Measurements from ENCODE around the gene CAPN3. TPM values are rescaled to one million over a fixed set of nuclear protein-coding genes. Genes with fewer than 3 reads are reported as not detected.

The CAPN3 gene
- total RNA-seq, 1 donor from 2014 or later = 1.8 TPM

DNA sequence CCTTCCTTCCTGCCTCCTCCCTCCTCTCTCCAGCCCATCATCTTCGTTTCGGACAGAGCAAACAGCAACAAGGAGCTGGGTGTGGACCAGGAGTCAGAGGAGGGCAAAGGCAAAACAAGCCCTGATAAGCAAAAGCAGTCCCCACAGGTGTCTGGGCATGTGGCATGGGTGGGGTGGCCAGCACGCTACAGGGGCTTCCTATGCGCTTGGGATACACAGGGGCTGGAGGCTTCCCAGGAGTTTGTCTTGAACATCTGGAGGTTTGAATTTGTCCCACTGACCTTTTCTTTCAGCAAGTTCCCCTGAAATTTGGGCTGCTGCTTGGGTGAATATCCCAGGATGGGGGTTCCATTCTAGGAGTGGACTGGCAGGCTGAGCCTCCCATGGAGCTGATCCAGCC lies 48.9 kb downstream of the CAPN3 start:
- Mint-ChIP-seq H3K4me1 (ENCODE audit: low read depth, unreplicated experiment) (no peaks in the 10 kb centered on the region), H3K9me3 (ENCODE audit: unreplicated experiment) (peaks cover 5% of the 10 kb centered on the region), H3K27ac (ENCODE audit: unreplicated experiment) (no peak overlapping the region), H3K4me3 (ENCODE audit: unreplicated experiment) (no peak overlapping the region), H3K27me3 (ENCODE audit: unreplicated experiment) (peaks cover 1% of the 10 kb centered on the region), H3K36me3 (ENCODE audit: unreplicated experiment) (no peaks in the 10 kb centered on the region)
- DNase-seq = no peak
- TF ChIP-seq, protein P1, sequence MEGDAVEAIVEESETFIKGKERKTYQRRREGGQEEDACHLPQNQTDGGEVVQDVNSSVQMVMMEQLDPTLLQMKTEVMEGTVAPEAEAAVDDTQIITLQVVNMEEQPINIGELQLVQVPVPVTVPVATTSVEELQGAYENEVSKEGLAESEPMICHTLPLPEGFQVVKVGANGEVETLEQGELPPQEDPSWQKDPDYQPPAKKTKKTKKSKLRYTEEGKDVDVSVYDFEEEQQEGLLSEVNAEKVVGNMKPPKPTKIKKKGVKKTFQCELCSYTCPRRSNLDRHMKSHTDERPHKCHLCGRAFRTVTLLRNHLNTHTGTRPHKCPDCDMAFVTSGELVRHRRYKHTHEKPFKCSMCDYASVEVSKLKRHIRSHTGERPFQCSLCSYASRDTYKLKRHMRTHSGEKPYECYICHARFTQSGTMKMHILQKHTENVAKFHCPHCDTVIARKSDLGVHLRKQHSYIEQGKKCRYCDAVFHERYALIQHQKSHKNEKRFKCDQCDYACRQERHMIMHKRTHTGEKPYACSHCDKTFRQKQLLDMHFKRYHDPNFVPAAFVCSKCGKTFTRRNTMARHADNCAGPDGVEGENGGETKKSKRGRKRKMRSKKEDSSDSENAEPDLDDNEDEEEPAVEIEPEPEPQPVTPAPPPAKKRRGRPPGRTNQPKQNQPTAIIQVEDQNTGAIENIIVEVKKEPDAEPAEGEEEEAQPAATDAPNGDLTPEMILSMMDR (IDR thresholded peaks at IDR 0.05; ENCODE audit: partially characterized antibody, unreplicated experiment) = no peak

DNA sequence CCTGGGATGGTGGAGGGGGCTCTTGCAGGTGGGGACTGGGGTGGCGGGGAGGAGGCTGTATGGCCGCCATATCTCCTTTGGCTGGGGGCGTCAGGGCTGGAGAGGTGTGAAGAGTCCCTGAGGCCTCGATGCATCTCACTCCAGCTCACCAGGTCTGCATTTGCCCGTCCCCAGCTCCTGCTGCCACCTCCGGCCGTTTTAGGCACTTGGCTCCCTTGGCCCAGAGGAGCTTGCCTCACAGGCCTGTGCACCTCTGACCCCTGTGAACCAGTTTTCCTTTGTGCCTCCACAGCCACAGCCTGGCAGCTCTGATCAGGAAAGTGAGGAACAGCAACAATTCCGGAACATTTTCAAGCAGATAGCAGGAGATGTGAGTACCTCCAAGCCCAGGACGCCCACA lies 49.7 kb downstream of the CAPN3 start:
- H3K4me3 Mint-ChIP-seq (ENCODE audit: unreplicated experiment) = no peak overlapping the region
- H3K27me3 Mint-ChIP-seq (ENCODE audit: unreplicated experiment) = peaks cover 1% of the 10 kb centered on the region
- H3K27ac Mint-ChIP-seq (ENCODE audit: unreplicated experiment) = no peak overlapping the region
- no peak for DNase-seq
- no peaks in the 10 kb centered on the region for H3K36me3 Mint-ChIP-seq (ENCODE audit: unreplicated experiment)
- TF ChIP-seq, protein P1 (IDR thresholded peaks at IDR 0.05; ENCODE audit: partially characterized antibody, unreplicated experiment) = no peak
- H3K4me1 Mint-ChIP-seq (ENCODE audit: low read depth, unreplicated experiment) = no peaks in the 10 kb centered on the region
- H3K9me3 Mint-ChIP-seq (ENCODE audit: unreplicated experiment) = peaks cover 3% of the 10 kb centered on the region

DNA sequence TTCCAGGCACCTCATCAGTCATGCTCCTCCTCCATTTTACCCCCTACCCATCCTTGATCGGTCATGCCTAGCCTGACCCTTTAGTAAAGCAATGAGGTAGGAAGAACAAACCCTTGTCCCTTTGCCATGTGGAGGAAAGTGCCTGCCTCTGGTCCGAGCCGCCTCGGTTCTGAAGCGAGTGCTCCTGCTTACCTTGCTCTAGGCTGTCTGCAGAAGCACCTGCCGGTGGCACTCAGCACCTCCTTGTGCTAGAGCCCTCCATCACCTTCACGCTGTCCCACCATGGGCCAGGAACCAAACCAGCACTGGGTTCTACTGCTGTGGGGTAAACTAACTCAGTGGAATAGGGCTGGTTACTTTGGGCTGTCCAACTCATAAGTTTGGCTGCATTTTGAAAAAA lies 52.6 kb downstream of the CAPN3 start:
- DNase-seq = no peak
- Mint-ChIP-seq H3K27ac (ENCODE audit: unreplicated experiment) (no peak overlapping the region), H3K9me3 (ENCODE audit: unreplicated experiment) (peaks cover 3% of the 10 kb centered on the region), H3K4me3 (ENCODE audit: unreplicated experiment) (no peak overlapping the region), H3K36me3 (ENCODE audit: unreplicated experiment) (no peaks in the 10 kb centered on the region), H3K27me3 (ENCODE audit: unreplicated experiment) (peaks cover 1% of the 10 kb centered on the region), H3K4me1 (ENCODE audit: low read depth, unreplicated experiment) (no peaks in the 10 kb centered on the region)
- TF ChIP-seq, protein P1 (IDR thresholded peaks at IDR 0.05; ENCODE audit: partially characterized antibody, unreplicated experiment) = no peak

DNA sequence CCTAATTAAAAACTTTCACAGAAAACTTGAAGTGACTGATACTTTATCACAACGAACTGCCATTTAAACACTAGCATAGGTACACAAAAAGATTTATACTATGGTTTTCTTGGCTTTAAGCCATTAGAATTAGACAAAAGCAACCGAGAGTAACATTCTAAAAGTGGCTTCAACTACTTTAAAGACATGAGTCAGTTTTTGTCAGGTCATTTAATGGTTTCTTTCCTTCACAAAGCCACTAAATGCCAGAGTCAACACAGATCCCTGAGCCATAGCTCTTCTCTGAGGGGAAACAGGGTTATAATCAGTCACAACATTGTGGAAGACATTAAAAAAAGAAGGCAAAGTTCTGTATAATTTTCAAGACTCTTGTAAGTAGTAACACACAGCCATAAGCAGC lies 54.6 kb downstream of the CAPN3 start:
- no peaks in the 10 kb centered on the region for H3K36me3 Mint-ChIP-seq (ENCODE audit: unreplicated experiment)
- H3K4me3 Mint-ChIP-seq (ENCODE audit: unreplicated experiment) = no peak overlapping the region
- no peak for DNase-seq
- no peaks in the 10 kb centered on the region for H3K4me1 Mint-ChIP-seq (ENCODE audit: low read depth, unreplicated experiment)
- no peaks in the 10 kb centered on the region for H3K27me3 Mint-ChIP-seq (ENCODE audit: unreplicated experiment)
- TF ChIP-seq, protein P1 (IDR thresholded peaks at IDR 0.05; ENCODE audit: partially characterized antibody, unreplicated experiment) = no peak
- H3K27ac Mint-ChIP-seq (ENCODE audit: unreplicated experiment) = no peak overlapping the region
- H3K9me3 Mint-ChIP-seq (ENCODE audit: unreplicated experiment) = peaks cover 3% of the 10 kb centered on the region

DNA sequence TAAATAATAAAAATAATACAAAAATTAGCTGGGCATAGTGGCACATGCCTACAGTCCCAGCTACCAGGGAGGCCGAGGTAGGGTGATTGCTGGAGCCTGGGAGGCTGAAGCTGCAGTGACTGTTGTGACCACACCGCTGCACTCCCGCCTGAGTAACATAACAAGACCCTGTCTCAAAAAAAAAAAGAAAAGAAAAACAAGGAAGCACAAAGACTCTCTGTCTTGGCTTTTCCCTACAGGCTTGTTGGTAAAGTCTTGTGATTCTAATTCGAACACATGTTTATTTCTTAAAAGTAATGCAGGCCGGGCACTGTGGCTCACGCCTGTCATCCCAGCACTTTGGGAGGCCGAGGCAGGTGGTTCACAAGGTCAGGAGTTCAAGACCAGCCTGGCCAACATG lies 60.1 kb downstream of the CAPN3 start:
- Mint-ChIP-seq H3K4me1 (ENCODE audit: low read depth, unreplicated experiment) (no peaks in the 10 kb centered on the region), H3K4me3 (ENCODE audit: unreplicated experiment) (no peak overlapping the region), H3K36me3 (ENCODE audit: unreplicated experiment) (no peaks in the 10 kb centered on the region), H3K27me3 (ENCODE audit: unreplicated experiment) (no peaks in the 10 kb centered on the region), H3K9me3 (ENCODE audit: unreplicated experiment) (no peaks in the 10 kb centered on the region), H3K27ac (ENCODE audit: unreplicated experiment) (no peak overlapping the region)
- TF ChIP-seq, protein P1 (IDR thresholded peaks at IDR 0.05; ENCODE audit: partially characterized antibody, unreplicated experiment) = no peak
- DNase-seq = no peak

All from glutamatergic neuron (in vitro differentiated cells).